ENCODE results near the gene SULT2A1.
"Not testable (repeated sequence)": the region's sequence is repeated elsewhere in the genome, so short reads cannot be mapped to it uniquely, and the experiment has no call there.

The SULT2A1 gene, protein sequence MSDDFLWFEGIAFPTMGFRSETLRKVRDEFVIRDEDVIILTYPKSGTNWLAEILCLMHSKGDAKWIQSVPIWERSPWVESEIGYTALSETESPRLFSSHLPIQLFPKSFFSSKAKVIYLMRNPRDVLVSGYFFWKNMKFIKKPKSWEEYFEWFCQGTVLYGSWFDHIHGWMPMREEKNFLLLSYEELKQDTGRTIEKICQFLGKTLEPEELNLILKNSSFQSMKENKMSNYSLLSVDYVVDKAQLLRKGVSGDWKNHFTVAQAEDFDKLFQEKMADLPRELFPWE

GRCh38 chr19:47886010-47886559, at the start of gene SULT2A1:
TSS of gene SULT2A1 (minus strand) at chr19:47886315. CDS start at chr19:47886257, 58 bp downstream.
- no peak for DNase-seq (ENCODE audit: low read depth)

DNA sequence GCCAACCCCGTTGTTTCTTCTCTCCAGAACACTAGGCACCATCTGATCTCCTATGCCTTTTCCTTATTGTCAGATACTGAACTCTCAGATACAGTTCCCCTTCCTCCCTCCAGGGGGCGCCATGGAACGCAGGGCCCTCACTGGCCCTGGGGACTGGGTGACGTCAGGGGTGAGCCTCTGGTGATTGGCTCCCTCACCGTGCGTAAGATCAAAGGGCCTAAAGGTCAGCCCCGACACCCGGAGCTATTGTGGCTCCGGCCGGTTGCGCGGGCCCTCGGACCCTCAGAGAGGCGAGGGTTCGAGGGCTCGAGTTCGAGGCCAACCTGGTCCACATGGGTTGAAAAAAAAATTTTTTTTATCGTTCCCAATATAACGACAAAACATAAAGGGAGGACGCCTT, 42.5 kb upstream of the SULT2A1 start:
- DNase-seq (ENCODE audit: low read depth) = not testable (repeated sequence)

- DNase-seq (ENCODE audit: low read depth) = not testable (repeated sequence)
Observed at GRCh38 chr19:47920107-47920506, 34.0 kb upstream of the SULT2A1 start.

DNA sequence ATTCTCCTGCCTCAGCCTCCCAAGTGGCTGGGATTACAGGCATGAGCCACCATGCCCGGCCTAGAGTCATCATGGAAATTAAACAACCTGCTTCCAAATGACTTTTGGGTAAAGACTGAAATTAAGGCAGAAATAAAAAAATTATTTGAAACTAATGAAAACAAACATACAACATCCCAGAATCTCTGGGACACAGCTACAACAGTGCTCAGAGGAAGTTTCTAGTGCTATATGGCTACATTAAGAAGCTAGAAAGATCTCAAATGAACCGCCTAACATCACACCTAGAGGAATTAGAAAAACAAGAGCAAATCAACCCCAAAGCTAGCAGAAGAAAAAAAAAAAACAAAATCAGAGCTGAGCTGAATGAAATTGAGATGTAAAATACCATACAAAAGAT, 24.1 kb upstream of the SULT2A1 start:
- DNase-seq (ENCODE audit: low read depth) = not testable (repeated sequence)

- peak; percentile 27 for DNase-seq (ENCODE audit: low read depth)
Observed at GRCh38 chr19:47909350-47909749, 23.2 kb upstream of the SULT2A1 start.

DNA sequence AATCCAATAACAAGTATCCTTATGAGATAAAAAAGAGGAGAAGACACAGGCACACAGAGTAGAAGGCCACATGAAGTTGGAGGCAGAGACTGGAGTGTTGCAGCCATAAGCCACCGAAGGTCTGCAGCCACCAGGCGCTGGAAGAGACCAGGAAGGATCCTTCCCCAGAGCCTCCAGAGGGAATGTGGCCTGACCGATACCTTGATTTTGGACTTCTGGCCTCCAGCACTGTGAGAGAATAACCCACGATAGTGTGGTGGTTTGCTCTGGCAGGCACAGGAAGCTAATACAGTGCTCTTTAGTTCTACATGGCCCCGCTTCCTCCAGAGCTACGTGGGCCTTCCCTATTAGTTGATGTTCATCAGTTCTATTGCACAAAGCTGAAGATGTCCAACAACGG, 15.3 kb upstream of the SULT2A1 start:
- DNase-seq (ENCODE audit: low read depth) = no peak

DNA sequence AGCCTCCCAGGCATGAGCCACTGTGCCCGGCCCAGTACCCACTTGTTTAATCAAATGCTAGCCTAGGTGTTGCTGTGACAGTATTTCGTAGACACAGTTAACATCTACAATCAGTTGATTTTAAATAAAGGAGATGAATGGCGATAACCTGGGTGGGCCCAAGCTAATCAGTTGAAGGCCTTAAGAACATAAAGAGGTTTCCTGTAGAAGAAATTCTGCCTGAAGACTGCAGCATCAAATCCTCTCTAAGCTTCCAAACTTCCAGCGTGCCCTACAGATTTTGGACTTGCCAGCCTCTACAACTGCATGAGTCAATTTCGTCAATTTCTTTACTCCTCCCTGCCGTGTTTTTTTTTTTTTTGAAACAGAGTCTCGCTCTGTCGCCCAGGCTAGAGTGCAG, 13.2 kb upstream of the SULT2A1 start:
- DNase-seq (ENCODE audit: low read depth) = no peak

DNA sequence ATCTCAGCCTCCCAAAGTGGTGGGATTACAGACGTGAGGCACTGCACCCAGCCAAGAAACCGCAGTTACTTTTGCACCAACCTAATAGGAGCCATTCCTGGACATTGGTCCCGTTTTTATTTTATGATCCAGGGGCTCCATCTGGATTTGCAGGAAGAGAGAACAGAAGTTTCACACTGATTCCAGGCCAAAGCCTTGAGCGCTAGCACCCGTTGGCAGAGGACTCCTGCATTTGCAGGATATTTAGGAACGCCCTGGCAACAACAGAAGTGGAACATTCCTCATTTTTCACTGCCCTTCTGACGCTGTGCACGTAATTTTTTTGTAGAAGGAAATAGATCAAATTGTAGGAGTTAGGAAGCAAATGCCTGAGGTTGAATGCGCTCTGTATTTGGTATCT, 11.7 kb upstream of the SULT2A1 start:
- no peak for DNase-seq (ENCODE audit: low read depth)

GRCh38 chr19:47896773-47897172, 10.7 kb upstream of the SULT2A1 start:
- no peak for DNase-seq (ENCODE audit: low read depth)

DNA sequence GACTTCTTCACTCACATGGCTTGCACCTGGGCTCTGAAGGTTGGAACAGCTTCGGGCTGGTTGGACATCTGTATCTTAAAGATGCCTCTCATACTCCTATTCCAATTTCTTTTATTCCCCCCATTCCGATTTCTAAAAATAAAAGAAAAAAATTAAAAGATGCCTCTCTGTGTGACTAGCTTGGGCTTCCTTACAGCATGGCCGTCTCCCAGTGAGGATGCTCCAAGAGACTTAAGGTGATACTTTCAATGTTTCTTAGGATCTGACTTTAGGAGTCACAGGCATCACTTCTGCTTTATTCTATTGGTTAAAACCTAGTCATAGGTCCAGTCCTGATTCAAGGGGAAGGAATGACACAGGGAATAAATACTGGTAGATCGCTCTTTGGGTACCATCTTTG, 9.9 kb upstream of the SULT2A1 start:
- DNase-seq (ENCODE audit: low read depth) = no peak

- DNase-seq (ENCODE audit: low read depth) = no peak
Observed at GRCh38 chr19:47895165-47895782, 9.2 kb upstream of the SULT2A1 start.

GRCh38 chr19:47891923-47892666, 6.0 kb upstream of the SULT2A1 start:
- no peak for DNase-seq (ENCODE audit: low read depth)

DNA sequence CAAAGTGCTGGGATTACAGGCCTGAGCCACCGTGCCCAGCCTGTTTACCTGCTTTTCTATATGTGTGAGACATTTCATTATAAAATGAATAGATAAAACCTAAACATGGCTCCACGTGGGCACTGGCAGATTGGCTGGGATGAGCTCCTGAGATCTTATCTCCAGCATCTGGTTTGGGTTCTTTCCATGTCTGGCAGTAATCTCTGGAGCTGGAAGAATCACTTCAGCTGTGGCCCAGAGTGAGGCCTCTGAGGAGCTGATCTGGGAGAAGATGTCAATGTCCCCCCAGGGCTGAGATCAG, 5.5 kb upstream of the SULT2A1 start:
- DNase-seq (ENCODE audit: low read depth) = no peak

- no peak for DNase-seq (ENCODE audit: low read depth)
Observed at GRCh38 chr19:47890865-47891621, 4.9 kb upstream of the SULT2A1 start.

- no peak for DNase-seq (ENCODE audit: low read depth)
Observed at GRCh38 chr19:47885067-47885463, 1.1 kb downstream of the SULT2A1 start.

- no peak for DNase-seq (ENCODE audit: low read depth)
Observed at GRCh38 chr19:47882890-47883289, 3.2 kb downstream of the SULT2A1 start.

DNA sequence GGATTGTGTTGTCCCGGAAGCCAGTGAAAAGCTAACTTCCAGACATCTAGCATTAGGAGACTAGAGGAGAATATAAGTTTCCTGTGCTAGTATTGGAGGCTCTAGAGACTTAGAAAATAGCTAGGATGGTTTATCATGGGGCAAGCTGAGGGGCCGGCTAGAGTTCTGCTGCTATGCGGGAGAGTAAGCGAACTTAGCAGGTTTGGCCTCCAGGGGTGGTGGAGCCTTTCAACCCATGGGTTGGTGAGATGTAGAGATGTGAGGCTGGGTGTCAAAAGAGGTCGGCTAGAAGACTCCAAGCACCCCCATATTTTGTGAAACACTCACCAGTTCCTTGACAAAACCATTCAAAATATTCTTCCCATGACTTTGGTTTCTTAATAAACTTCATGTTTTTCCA, 4.4 kb downstream of the SULT2A1 start:
- DNase-seq (ENCODE audit: low read depth) = no peak

DNA sequence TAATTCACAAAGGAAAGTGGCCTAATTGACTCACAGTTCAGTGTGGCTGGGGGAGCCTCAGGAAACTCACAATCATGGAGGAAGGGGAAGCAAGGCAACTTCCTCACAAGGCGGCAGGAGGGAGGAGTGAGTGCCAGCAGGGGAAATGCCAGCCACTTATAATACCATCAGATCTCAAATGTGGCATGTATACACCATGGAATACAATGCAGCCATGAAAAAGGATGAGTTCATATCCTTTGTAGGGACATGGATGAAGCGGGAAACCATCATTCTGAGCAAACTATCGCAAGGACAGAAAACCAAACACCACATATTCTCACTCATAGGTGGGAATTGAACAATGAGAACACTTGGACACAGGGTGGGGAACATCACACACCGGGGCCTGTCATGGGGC, 6.7 kb downstream of the SULT2A1 start:
- DNase-seq (ENCODE audit: low read depth) = not testable (repeated sequence)

DNA sequence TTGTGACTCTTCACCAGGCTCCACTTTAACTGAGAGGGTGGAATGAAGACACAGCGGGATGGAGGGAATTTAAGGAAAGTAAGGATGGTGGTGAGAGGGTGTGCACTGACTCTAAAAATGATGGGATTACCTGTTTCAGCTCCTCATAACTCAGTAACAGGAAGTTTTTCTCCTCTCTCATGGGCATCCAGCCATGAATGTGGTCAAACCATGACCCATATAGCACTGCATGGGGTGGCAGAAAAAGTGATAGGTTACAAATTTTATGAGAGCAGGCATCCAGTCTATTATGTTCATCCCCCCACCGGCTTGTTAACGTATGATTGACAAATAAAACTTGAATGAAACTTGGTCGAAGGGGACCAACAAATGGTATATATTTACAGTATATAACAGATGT, 7.2 kb downstream of the SULT2A1 start:
- no peak for DNase-seq (ENCODE audit: low read depth)

DNA sequence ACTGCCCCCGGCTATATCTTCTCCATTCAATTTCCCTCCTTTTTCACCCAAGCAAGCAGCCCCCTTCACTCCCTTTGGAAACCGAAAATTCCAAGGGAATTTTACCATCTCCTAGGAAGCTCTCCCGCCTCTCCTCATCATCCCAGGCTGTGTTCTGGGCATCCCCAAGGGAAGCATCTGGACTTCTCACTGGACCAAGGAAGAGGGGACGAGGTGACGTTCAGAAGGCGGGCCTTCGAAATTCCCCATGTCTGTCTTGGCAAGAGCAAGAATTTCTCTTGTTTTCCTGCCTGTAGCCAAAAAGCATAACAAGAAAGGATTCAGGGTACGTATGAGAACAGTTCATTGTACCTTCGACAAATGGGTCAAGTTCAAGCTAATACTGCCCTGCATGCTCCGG, 20.9 kb downstream of the SULT2A1 start:
- DNase-seq (ENCODE audit: low read depth) = no peak

GRCh38 chr19:47863514-47863936, 22.6 kb downstream of the SULT2A1 start:
- peak; percentile 75 for DNase-seq (ENCODE audit: low read depth)

GRCh38 chr19:47861630-47862029, 24.5 kb downstream of the SULT2A1 start:
- no peak for DNase-seq (ENCODE audit: low read depth)

Measured in activated T-helper 9 cell treated with anti-CD3 and anti-CD28 coated beads, Interleukin-2, amount 50 U/mL, for 16 hours (primary cell).